GM13977 (cell line): ENCODE data around the gene PTPRM.

Source experiments
- DNase-seq: peaks from one replicate; pipeline ENCODE4 v3.0.0; 2012; ENCODE audit warnings: low spot score
- in situ Hi-C: fragments of 300-500 bp; cut with MboI; formaldehyde crosslinking; loops from one replicate; pipeline ENCODE4 v1.12.0; 2022; ENCODE audit warnings: low sequenced_read_pairs, low pct_unique_long_range_greater_than_20kb, mixed read lengths, inconsistent platforms; ENCODE audit not compliant: unreplicated experiment
- TF ChIP-seq, protein P1 (sequence below): IDR thresholded peaks from 2 replicates; pipeline ENCODE4 v1.5.1; 2012; ENCODE audit warnings: mild to moderate bottlenecking, control low read depth; ENCODE audit not compliant: insufficient read depth; ENCODE audit errors: extremely low read depth, missing control alignments

Gene PTPRM

DNA sequence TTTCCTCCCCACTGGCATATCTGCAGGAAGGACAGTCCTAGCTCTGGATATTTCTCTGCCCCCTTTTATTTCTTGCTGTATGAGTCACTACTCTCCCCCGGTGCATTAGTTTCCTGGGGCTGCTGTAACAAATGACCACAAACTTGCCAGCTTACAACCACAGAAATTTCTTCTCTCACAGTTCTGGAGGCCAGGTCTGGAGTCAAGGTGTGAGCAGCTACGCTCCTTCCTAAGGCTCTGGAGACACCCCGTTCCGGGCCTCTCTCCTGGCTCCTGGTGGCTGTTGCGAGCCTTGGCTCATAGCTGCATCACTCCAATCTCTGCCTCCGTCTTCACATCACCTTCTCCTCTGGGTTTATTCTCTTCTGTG is 34.1 kb downstream of the PTPRM start:
- in situ Hi-C loops = no loop called here
- DNase-seq = no peak
- TF ChIP-seq, protein P1, sequence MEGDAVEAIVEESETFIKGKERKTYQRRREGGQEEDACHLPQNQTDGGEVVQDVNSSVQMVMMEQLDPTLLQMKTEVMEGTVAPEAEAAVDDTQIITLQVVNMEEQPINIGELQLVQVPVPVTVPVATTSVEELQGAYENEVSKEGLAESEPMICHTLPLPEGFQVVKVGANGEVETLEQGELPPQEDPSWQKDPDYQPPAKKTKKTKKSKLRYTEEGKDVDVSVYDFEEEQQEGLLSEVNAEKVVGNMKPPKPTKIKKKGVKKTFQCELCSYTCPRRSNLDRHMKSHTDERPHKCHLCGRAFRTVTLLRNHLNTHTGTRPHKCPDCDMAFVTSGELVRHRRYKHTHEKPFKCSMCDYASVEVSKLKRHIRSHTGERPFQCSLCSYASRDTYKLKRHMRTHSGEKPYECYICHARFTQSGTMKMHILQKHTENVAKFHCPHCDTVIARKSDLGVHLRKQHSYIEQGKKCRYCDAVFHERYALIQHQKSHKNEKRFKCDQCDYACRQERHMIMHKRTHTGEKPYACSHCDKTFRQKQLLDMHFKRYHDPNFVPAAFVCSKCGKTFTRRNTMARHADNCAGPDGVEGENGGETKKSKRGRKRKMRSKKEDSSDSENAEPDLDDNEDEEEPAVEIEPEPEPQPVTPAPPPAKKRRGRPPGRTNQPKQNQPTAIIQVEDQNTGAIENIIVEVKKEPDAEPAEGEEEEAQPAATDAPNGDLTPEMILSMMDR = no peak

DNA sequence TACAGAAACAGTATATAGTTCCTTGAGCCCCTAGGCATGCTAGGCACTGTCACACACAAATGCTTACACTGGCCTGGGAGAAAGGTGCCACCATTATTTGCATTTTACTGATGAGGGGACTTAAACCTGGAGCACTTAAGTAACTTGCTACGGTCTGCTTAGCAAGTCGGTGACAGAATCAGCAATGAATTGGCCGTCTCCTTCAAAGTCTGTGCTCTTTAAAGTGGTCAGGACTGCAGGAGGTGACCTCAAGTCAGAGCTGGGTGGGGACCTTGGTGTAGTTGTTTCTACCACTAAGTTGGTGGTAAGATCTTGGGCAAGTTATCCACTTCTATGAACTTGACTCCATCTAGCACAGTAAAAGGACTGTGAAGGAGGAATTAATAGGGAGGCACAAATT is 34.8 kb downstream of the PTPRM start:
- DNase-seq = no peak
- TF ChIP-seq, protein P1 = no peak
- in situ Hi-C loops = no loop called here

DNA sequence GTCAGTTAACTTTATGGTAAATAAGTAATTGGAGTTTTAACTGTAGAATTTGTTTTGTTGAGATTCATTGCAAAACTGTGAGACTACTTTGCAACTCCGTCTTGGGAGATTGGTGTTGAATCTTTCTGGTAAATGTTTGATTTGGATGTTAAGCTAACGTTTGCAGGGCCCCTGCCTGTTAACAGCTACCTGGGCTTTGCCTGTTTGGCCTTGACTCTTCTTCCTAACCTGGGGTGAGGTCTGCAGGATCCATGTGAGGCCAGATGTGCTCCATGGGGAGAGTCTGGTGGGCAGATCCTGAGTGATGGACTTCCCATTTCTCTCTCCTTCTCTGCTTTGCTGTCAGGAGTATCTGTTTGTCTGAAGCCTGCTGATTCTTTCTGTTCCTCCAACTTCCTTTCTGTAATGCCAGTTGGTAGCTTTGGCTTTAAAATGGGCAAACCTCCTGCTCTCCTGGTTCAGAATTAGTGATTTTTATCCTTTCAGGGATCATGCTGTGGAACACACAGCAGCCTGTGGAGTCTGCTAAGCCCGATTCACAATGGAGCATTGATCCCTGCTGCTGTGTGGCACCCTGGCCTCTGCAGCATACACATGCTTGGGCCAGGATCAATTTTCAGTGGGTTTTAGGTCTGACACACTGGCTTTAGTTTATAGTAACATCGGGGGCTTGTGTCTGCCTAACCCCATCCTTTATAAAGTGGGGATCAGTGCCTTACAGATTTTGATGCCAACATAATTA is 36.3 kb downstream of the PTPRM start:
- TF ChIP-seq, protein P1 = no peak
- in situ Hi-C loops = no loop called here
- DNase-seq = no peak

DNA sequence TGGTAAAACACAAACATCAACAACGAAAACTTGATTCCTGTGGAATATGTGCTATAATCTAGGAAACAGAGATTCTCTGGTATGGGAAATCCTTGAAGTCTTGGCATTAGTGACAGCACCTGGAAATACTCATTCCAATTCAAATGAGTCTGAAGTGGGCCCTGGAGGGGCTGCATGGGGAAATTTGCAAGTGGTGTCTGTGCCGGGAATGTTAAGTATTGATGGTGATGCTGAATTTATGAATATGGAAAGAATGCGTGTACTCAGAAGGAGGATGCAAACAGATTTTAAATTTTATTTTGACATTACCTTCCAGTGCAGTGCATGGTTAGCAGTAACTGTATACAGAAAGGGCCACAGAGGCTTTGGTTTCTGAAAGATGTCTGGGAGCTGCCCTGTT is 37.2 kb downstream of the PTPRM start:
- in situ Hi-C loops = no loop called here
- DNase-seq = no peak
- TF ChIP-seq, protein P1 = no peak

DNA sequence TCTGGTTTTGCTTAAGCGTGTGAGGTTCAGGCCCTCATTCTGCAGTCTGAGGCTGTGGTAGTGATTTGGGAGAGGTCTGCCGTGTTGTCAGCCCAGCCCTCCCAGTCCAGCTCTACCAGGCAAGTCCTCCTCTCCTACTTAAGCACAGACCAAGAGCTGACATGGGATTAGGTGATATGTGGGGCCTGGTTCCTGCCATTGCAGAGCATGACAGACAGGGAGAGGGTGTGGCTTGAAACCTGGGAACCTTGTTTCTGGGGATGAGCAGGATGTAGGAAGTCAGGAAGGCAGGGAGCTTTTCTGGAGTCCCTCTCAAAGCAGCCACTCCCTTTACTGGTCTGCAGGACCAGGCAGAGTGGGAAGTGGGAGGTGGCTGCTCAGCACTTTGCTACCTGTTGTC is 38.6 kb downstream of the PTPRM start:
- TF ChIP-seq, protein P1 = no peak
- in situ Hi-C loops = no loop called here
- DNase-seq = no peak

DNA sequence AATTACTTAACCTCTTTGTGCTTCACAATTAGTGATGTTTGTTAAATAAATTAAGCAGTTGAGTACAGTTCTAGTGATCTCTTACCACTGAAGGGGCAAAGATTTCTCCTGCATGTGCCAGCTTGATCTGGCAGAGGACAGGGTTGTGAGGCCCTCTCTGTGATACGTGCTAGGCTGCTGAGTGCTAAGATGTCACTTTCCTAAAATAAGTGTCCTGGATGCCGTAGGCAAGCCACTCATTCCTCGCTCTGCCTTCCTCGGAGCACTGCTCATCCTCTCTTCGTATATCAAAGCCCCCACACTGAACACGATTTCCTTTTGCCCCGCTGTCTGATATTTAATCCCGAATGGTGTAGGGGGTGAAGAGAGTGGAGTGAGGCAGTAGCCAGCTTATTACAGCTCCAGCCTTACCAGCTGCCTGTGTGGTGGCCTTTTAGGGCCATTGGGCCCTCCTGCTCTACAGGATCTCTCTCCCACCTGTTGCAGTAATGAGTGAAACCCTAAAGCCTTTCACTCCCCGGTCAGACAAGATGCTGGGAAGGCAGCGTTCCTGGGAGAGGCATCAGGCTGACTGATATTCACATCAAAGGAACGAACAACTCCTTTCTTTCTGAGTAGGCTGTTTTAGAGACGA is 40.5 kb downstream of the PTPRM start:
- TF ChIP-seq, protein P1 = no peak
- in situ Hi-C loops = no loop called here
- no peak for DNase-seq

DNA sequence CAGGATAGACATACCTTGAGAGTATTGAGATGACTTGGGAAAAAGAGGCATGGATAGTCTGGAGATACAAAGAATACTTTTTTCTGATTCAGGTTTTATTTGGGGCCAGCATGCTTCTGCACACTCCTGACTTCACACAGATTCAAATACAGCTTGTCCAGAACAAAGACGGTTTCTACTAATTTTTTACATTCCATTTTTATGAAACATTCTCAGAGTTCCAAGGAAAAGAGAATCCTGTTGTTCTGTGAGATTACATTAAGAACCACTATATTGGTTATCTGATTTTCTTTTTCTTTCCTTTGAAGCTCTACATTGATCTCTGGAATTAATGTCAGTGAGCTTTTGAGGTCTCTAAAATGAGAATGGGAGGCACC is 41.0 kb downstream of the PTPRM start:
- TF ChIP-seq, protein P1 = no peak
- DNase-seq = no peak
- in situ Hi-C loops = no loop called here
